HFF-Myc (cell line): ENCODE data around the gene KLRC4.
A peak's percentile ranks its signal among the peaks of the same experiment; 100 is the strongest.
"Not testable (repeated sequence)": the region's sequence is repeated elsewhere in the genome, so short reads cannot be mapped to it uniquely, and the experiment has no call there.

Source experiments
- DNase-seq: peaks from one replicate; pipeline ENCODE4 v3.0.0-alpha.2; 2011; ENCODE audit warnings: low read depth; ENCODE audit errors: extremely low read depth
- H3K4me3 ChIP-seq: replicated peaks from 2 replicates; pipeline ENCODE4 v1.5.1; 2011; ENCODE audit warnings: low read depth, mild to moderate bottlenecking, control low read depth, low read length
- TF ChIP-seq, protein P1 (sequence below): IDR thresholded peaks from 2 replicates; pipeline ENCODE4 v1.5.1; 2012; ENCODE audit warnings: mild to moderate bottlenecking, low read depth, low read length, control low read depth; ENCODE audit errors: missing control alignments

The KLRC4 gene

DNA sequence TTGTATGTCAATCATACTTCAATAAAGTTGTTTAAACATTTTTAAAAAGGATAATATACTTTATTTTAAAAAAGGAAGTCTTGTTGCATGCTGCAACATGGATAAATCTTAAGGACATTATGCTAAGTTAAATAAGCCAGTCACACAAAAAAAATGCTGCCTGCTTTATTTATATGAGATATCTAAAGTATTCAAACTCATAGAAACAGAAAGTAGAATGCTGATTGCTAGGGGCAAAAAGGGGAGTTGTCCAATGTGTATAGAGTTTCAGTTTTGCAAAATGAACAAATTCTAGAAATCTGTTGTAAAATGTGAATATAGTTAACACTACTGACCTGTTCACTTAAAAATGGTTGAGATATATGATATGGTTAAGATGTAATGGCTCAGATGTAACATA, 8.7 kb downstream of the KLRC4 start:
- DNase-seq = no peak
- no peak overlapping the region for H3K4me3 ChIP-seq
- TF ChIP-seq, protein P1, sequence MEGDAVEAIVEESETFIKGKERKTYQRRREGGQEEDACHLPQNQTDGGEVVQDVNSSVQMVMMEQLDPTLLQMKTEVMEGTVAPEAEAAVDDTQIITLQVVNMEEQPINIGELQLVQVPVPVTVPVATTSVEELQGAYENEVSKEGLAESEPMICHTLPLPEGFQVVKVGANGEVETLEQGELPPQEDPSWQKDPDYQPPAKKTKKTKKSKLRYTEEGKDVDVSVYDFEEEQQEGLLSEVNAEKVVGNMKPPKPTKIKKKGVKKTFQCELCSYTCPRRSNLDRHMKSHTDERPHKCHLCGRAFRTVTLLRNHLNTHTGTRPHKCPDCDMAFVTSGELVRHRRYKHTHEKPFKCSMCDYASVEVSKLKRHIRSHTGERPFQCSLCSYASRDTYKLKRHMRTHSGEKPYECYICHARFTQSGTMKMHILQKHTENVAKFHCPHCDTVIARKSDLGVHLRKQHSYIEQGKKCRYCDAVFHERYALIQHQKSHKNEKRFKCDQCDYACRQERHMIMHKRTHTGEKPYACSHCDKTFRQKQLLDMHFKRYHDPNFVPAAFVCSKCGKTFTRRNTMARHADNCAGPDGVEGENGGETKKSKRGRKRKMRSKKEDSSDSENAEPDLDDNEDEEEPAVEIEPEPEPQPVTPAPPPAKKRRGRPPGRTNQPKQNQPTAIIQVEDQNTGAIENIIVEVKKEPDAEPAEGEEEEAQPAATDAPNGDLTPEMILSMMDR = no peak

DNA sequence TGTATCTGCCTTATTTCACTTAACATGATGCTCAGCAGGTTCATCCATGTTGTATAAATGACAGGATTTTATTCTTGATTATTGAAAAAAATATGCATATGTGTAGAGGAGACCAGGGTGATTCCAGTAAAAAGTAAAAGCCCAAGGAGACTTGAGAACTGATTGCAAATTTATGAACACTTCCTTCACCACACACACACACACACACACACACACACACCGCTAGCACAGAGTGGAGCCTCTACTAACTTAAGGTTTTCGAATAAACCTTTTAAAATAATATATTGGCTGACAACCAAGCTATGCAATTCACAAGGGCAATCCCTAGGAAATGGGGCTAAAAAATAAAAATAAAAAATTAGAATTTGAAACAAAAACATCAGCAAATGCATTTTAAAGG, 11.4 kb downstream of the KLRC4 start:
- H3K4me3 ChIP-seq = no peak overlapping the region
- no peak for DNase-seq
- TF ChIP-seq, protein P1 = no peak

DNA sequence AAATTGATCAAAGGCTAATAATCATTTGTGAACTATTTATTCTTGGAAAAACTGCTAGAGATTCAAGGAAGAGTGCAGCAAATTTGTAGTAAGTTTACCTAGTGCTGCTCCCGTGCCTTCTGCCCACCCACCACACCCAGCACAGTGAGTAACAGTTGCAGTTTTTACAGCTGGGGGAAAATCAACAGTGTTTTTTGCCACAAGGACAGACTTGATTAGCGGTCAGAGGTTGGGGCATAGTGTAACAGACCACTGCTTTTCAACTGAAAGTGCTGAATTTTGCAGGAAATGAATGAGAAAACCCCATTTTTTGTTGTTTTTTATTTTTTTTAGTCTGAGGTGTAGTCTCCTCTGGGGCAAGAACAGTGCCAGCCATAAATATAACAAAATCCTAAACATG, 12.3 kb downstream of the KLRC4 start:
- DNase-seq = no peak
- H3K4me3 ChIP-seq = no peak overlapping the region
- TF ChIP-seq, protein P1 = no peak

DNA sequence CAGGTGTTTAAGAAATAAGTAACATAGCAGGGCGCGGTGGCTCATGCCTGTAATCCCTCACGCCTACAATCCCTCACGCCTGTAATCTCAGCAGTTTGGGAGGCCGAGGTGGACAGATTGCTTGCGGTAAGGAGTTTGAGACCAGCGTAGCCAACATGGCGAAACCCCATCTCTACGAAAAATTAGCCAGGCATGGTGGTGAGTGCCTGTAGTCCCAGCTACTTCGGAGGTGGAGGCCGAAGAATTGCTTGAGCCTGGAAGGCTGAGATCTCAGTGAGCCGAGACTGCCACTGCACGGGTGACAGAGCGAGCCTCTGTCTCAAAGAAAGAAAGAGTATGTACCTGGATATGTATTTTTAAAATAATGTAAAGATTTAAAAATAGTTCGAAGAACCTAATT, 13.4 kb downstream of the KLRC4 start:
- H3K4me3 ChIP-seq, DNase-seq: not testable (repeated sequence)

DNA sequence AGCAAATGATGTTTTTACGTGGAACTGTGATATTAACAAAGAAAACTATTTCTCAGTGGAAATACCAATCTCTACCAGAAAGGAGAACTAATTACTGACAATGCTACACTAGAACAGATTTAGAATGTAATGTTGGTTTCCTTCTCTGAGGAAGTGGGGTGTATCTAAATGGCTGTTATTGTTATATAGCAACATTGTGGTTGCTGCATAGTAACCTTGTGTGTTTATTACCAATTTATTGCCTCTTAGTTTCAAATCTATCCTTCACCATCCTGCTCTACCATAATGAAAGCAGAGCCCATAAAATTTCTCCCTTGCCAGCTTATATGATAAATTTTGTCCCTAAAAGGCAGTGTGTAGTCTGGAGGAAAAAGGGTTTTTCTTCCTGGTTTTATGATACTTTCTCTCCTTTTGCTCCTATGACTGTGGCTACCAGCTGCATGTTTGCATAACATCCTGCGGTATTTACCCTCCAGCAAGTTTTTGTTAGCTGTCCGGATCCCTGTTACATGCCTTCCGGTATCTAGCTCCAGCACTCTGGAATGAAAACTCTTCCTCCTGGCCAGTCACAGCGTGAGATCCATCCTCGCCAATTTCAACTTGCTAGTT, 14.1 kb downstream of the KLRC4 start:
- H3K4me3 ChIP-seq = no peak overlapping the region
- DNase-seq = peak; percentile 79
- TF ChIP-seq, protein P1 = no peak

DNA sequence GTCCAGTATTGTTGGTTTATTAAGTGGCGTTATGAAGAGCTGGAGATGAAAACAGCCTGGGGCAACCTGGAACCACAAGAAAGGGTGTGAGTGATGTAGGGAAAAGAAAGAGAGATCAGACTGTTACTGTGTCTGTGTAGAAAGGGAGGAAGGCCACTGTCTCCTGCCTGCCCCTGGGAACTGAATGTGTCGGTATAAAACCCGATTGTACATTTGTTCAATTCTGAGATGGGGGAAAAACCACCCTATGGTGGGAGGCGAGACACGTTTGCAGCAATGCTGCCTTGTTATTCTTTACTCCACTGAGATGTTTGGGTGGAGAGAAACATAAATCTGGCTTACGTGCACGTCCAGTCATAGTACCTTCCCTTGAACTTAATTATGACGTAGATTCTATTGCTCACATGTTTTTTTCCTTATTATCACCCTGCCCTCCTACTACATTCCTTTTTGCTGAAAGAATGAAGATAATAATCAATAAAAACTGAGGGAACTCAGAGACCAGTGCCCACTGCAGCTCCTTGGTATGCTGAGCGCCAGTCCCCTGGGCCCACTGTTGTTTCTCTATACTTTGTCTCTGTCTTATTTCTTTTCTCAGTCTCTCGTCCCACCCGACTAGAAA, 14.9 kb downstream of the KLRC4 start:
- not testable (repeated sequence) for H3K4me3 ChIP-seq, DNase-seq

DNA sequence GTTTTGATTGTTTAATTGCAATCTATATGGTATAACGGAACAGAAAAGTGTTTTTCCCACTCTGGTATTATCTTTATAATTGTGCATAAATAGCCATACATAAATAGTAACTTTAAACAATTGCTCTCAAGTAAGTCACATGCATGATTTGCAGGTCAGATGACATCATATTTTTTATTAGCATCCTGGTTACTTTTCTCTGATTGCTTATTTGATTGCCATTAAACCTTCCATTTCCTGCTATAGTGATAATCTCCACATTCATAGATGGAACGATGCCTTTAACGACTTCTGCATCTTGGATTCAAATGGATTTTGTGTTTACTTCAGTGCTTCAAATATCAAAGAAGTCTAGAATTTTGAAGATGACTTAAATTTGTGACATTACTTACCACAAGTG, 16.3 kb downstream of the KLRC4 start:
- H3K4me3 ChIP-seq = no peak overlapping the region
- TF ChIP-seq, protein P1 = no peak
- DNase-seq = no peak

DNA sequence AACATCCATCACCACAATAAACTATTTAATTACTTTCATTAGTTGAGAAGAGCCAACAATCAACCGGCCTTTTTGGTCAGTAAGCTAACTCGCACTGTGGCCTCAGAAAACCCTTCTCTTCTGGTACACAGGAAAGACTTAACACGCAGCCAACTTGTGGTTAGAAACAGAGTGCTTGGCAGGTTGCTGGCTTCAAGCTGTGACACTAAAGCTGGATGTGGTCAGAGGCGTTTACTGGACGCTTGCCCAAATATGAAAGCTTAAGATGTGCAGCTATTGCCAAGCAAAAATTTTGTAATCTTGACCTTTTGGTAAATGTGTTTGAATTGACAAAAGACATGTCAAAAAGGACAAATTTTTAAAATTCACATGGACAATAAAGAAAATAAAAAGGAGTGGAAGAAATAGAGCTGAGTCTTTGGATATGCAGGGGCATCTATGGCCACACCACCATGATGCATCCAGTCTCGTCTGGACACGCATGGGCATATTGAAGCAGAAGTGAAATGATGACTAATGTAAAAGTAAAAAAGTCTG, 17.1 kb downstream of the KLRC4 start:
- H3K4me3 ChIP-seq = no peak overlapping the region
- peak; percentile 54 for DNase-seq
- TF ChIP-seq, protein P1 = no peak

DNA sequence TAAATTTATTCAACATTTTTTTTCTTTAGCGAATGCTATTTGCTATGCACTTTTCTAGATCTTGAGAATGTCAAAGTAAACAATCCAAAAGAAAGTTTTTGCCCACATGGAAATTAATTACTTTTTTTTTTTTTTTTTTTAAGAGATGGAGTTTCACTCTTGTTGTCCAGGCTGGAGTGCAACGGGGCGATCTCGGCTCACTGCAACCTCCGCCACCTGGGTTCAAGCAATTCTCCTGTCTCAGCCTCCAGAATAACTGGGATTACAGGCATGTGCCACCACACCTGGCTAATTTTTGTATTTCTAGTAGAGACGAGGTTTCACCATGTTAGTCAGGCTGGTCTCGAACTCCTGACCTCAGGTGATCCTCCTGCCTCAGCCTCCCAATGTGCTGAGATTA, 18.6 kb downstream of the KLRC4 start:
- not testable (repeated sequence) for H3K4me3 ChIP-seq, DNase-seq
